A549 (cell line): ENCODE results near the gene COL24A1.

Experiments used
- CBX8 ChIP-seq: fragments of 200-600 bp; sonication (generic); IDR thresholded peaks from 2 replicates; pipeline ENCODE4 v1.6.1; 2016
- CEBPB ChIP-seq, 2 experiments: fragments of >200 bp in 1 of 2; sonication (Bioruptor Twin) in 1 of 2; formaldehyde crosslinking in 1 of 2; IDR thresholded peaks; 2 replicates each; pipeline ENCODE4 v1.6.1; 2012 to 2016
- HDAC2 ChIP-seq: fragments of 200-600 bp; sonication (generic); IDR thresholded peaks from 2 replicates; pipeline ENCODE4 v1.6.1; 2016
- PHF8 ChIP-seq: fragments of 200-600 bp; sonication (generic); IDR thresholded peaks from 2 replicates; pipeline ENCODE4 v1.6.1; 2016; ENCODE audit warnings: low read depth, mild to moderate bottlenecking, antibody characterized with exemption, moderate library complexity, borderline replicate concordance
- POLR2A ChIP-seq: IDR thresholded peaks from 2 replicates; pipeline ENCODE4 v1.6.1; 2012; ENCODE audit warnings: mild to moderate bottlenecking, low read length
- RFX5 ChIP-seq: fragments of 450-650 bp; IDR thresholded peaks from 2 replicates; pipeline ENCODE4 v1.7.1; 2014; ENCODE audit warnings: antibody characterized with exemption, mild to moderate bottlenecking, moderate library complexity
- SMC3 ChIP-seq: fragments of >200 bp; sonication (Bioruptor Twin); formaldehyde crosslinking; IDR thresholded peaks from 3 replicates; pipeline ENCODE4 v1.6.1; 2018; ENCODE audit warnings: inconsistent platforms
- TP53 ChIP-seq: fragments of 250-450 bp; sonication (Bioruptor Pico); IDR thresholded peaks from 2 replicates; pipeline ENCODE4 v1.5.0; 2021; ENCODE audit warnings: mild to moderate bottlenecking, moderate library complexity
- TF ChIP-seq, protein P1 (sequence below): fragments of >200 bp; sonication (Bioruptor Twin); formaldehyde crosslinking; IDR thresholded peaks from 3 replicates; pipeline ENCODE4 v1.5.1; 2016
- TF ChIP-seq, protein P2 (sequence below): IDR thresholded peaks from 2 replicates; pipeline ENCODE4 v1.6.1; 2012

GRCh38 chr1:86067626-86068025 is 88.9 kb downstream of the COL24A1 start:
- TF ChIP-seq CBX8 (no peak), RFX5 (no peak), HDAC2 (no peak), SMC3 (no peak), TP53 (CRISPR knock-in tag) (no peak), PHF8 (no peak), CEBPB (IDR thresholded peaks at IDR 0.05) (no peak), POLR2A (no peak)
- TF ChIP-seq, protein P1, sequence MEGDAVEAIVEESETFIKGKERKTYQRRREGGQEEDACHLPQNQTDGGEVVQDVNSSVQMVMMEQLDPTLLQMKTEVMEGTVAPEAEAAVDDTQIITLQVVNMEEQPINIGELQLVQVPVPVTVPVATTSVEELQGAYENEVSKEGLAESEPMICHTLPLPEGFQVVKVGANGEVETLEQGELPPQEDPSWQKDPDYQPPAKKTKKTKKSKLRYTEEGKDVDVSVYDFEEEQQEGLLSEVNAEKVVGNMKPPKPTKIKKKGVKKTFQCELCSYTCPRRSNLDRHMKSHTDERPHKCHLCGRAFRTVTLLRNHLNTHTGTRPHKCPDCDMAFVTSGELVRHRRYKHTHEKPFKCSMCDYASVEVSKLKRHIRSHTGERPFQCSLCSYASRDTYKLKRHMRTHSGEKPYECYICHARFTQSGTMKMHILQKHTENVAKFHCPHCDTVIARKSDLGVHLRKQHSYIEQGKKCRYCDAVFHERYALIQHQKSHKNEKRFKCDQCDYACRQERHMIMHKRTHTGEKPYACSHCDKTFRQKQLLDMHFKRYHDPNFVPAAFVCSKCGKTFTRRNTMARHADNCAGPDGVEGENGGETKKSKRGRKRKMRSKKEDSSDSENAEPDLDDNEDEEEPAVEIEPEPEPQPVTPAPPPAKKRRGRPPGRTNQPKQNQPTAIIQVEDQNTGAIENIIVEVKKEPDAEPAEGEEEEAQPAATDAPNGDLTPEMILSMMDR: no peak
- TF ChIP-seq, protein P2, sequence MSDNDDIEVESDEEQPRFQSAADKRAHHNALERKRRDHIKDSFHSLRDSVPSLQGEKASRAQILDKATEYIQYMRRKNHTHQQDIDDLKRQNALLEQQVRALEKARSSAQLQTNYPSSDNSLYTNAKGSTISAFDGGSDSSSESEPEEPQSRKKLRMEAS: no peak
